PC-3 (cell line): ENCODE measurements around the gene PTPRR.

Source experiments
- CTCF ChIP-seq: fragments of 300-600 bp; sonication (generic); conservative IDR thresholded peaks from 2 replicates; pipeline ENCODE4 v1.5.1; 2017; ENCODE audit warnings: antibody characterized with exemption, low read depth, mild to moderate bottlenecking, low read length
- EZH2 ChIP-seq: fragments of 300-600 bp; sonication (generic); IDR thresholded peaks from one replicate; pipeline ENCODE4 v1.6.1; 2017; ENCODE audit warnings: antibody characterized with exemption, mild to moderate bottlenecking, low read length; ENCODE audit not compliant: unreplicated experiment

GRCh38 chr12:70763666-70764065, 156.9 kb downstream of the PTPRR start:
- TF ChIP-seq CTCF (no peak), EZH2 (no peak)
